ENCODE results near the gene IKBKG.
"Not testable (repeated sequence)": the region's sequence is repeated elsewhere in the genome, so short reads cannot be mapped to it uniquely, and the experiment has no call there.

The IKBKG gene

GRCh38 chrX:154560326-154560725, 12.9 kb downstream of the IKBKG start:
- FAIRE-seq: not testable (repeated sequence)

GRCh38 chrX:154562295-154562694, 14.9 kb downstream of the IKBKG start:
- FAIRE-seq: not testable (repeated sequence)

- not testable (repeated sequence) for FAIRE-seq
Observed at GRCh38 chrX:154570361-154570760, 22.9 kb downstream of the IKBKG start.

- not testable (repeated sequence) for FAIRE-seq
Observed at GRCh38 chrX:154573061-154573460, 25.6 kb downstream of the IKBKG start.

- peak; percentile 34 for FAIRE-seq
Observed at GRCh38 chrX:154575076-154575475, 27.7 kb downstream of the IKBKG start.

GRCh38 chrX:154582994-154583393, 35.6 kb downstream of the IKBKG start:
- not testable (repeated sequence) for FAIRE-seq

GRCh38 chrX:154584585-154585183, 37.3 kb downstream of the IKBKG start, which contains the start of gene CTAG1A:
Gene CTAG1A (plus strand): TSS chrX:154585133. CDS start chrX:154585207, 74 bp downstream.
- not testable (repeated sequence) for FAIRE-seq

- FAIRE-seq: peak; percentile 90
Observed at GRCh38 chrX:154590415-154590814, 43.0 kb downstream of the IKBKG start.

- FAIRE-seq: no peak
Observed at GRCh38 chrX:154592505-154592904, 45.1 kb downstream of the IKBKG start.

- no peak for FAIRE-seq
Observed at GRCh38 chrX:154593201-154593600, 45.8 kb downstream of the IKBKG start.

GRCh38 chrX:154594491-154594890, 47.1 kb downstream of the IKBKG start:
- FAIRE-seq: no peak

GRCh38 chrX:154595559-154596249, 48.3 kb downstream of the IKBKG start:
- FAIRE-seq: no peak

GRCh38 chrX:154596290-154596929, 49.0 kb downstream of the IKBKG start:
- FAIRE-seq: no peak

- FAIRE-seq: no peak
Observed at GRCh38 chrX:154597221-154597620, 49.8 kb downstream of the IKBKG start.

GRCh38 chrX:154598656-154599055, 51.2 kb downstream of the IKBKG start:
- FAIRE-seq: no peak

- no peak for FAIRE-seq
Observed at GRCh38 chrX:154599531-154599930, 52.1 kb downstream of the IKBKG start.

GRCh38 chrX:154600759-154601374, 53.4 kb downstream of the IKBKG start:
- no peak for FAIRE-seq

- no peak for FAIRE-seq
Observed at GRCh38 chrX:154602226-154602625, 54.8 kb downstream of the IKBKG start.

GRCh38 chrX:154602766-154603437, 55.5 kb downstream of the IKBKG start:
- FAIRE-seq: no peak

GRCh38 chrX:154603438-154604430, 56.3 kb downstream of the IKBKG start:
- FAIRE-seq: no peak

- no peak for FAIRE-seq
Observed at GRCh38 chrX:154605566-154605965, 58.1 kb downstream of the IKBKG start.

- no peak for FAIRE-seq
Observed at GRCh38 chrX:154607370-154607769, 60.0 kb downstream of the IKBKG start.
